Esophagus squamous epithelium (tissue), 4 donors: ENCODE results near the gene NRXN3.

Experiments used
- POLR2A ChIP-seq, 4 donors: fragments of 450-650 bp; IDR thresholded peaks; one replicate each; pipeline ENCODE4 v1.6.1; 2017; ENCODE audit warnings: antibody characterized with exemption in 4 of 4, mild to moderate bottlenecking in 4 of 4, moderate library complexity in 3 of 4
- TF ChIP-seq, protein P1 (sequence below), 6 experiments: fragments of 450-650 bp in 4 of 6; fragments of 200-600 bp in 2 of 6; sonication (generic) in 2 of 6; IDR thresholded peaks; one replicate each; pipeline ENCODE4 v1.5.1; 2016 to 2019; ENCODE audit warnings: antibody characterized with exemption in 6 of 6, mild to moderate bottlenecking in 4 of 6, moderate library complexity in 4 of 6

DNA sequence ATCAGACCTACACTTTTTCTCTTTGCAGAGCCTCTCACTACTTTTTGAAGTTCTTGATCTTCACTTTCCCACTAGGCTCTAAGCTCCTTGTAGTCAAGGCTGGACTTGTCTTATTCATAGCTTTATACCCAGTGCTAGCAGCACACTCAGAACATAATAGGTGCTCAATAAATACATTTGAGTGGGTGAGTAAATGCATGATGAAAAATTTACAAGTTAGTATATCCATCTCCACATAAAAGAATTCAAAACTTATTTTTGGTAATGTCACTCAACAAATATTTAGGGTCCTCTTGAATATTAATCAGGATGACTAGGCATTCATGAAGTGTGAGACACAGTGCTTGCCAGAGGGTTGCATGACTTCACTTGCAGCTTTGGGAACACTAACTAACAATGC lies 52.6 kb downstream of the NRXN3 start:
- TF ChIP-seq, protein P1, sequence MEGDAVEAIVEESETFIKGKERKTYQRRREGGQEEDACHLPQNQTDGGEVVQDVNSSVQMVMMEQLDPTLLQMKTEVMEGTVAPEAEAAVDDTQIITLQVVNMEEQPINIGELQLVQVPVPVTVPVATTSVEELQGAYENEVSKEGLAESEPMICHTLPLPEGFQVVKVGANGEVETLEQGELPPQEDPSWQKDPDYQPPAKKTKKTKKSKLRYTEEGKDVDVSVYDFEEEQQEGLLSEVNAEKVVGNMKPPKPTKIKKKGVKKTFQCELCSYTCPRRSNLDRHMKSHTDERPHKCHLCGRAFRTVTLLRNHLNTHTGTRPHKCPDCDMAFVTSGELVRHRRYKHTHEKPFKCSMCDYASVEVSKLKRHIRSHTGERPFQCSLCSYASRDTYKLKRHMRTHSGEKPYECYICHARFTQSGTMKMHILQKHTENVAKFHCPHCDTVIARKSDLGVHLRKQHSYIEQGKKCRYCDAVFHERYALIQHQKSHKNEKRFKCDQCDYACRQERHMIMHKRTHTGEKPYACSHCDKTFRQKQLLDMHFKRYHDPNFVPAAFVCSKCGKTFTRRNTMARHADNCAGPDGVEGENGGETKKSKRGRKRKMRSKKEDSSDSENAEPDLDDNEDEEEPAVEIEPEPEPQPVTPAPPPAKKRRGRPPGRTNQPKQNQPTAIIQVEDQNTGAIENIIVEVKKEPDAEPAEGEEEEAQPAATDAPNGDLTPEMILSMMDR (IDR thresholded peaks at IDR 0.05), result no peak
- TF ChIP-seq POLR2A (IDR thresholded peaks at IDR 0.05), result no peak
